OCI-LY3 (cell line): ENCODE results near the gene SNX27.

Experiments used
- EZH2phosphoT487 ChIP-seq: fragments of 200-600 bp; shearing (Covaris generic); IDR thresholded peaks from 2 replicates; pipeline ENCODE4 v1.6.1; 2018; ENCODE audit warnings: antibody characterized with exemption, mixed run types, low read depth
- TF ChIP-seq, protein P1 (sequence below): fragments of 200-600, 300-600 bp; sonication (generic); IDR thresholded peaks from 2 replicates; pipeline ENCODE4 v1.5.1; 2014; ENCODE audit warnings: antibody characterized with exemption, low read length, low read depth

DNA sequence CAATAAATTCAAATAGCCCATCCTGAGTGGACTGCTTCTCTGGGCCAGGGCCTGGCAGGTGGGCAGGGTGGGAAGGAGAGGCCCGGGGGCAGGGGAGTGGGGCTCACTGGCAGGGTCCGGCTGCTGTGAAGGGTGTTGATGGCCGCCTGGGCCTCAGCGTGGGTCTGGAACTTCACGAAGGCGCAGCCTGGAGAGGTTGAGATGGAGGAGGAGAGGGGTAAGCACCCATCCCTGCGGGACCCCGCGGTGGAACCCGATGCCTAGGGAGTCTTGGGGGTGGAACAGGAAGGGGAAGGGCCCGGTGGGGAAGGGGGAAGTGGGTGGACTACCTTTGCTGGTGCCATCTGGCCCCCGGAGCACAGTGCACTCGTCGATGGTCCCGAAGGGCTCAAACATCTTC lies 97.0 kb downstream of the SNX27 start:
- TF ChIP-seq, protein P1, sequence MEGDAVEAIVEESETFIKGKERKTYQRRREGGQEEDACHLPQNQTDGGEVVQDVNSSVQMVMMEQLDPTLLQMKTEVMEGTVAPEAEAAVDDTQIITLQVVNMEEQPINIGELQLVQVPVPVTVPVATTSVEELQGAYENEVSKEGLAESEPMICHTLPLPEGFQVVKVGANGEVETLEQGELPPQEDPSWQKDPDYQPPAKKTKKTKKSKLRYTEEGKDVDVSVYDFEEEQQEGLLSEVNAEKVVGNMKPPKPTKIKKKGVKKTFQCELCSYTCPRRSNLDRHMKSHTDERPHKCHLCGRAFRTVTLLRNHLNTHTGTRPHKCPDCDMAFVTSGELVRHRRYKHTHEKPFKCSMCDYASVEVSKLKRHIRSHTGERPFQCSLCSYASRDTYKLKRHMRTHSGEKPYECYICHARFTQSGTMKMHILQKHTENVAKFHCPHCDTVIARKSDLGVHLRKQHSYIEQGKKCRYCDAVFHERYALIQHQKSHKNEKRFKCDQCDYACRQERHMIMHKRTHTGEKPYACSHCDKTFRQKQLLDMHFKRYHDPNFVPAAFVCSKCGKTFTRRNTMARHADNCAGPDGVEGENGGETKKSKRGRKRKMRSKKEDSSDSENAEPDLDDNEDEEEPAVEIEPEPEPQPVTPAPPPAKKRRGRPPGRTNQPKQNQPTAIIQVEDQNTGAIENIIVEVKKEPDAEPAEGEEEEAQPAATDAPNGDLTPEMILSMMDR = no peak
- TF ChIP-seq EZH2phosphoT487 = no peak
